ENCODE results near the gene MAP3K5. TPM values are rescaled to one million over a fixed set of nuclear protein-coding genes. Genes with fewer than 3 reads are reported as not detected.

Gene MAP3K5
- total RNA-seq, 1 donor from 2014 or later = 5.7 TPM

GRCh38 chr6:136795996-136796395 is 3.7 kb upstream of the MAP3K5 start:
- Histone ChIP-seq H3K27me3 (ENCODE audit: control insufficient read depth, insufficient read depth, low read length) (no peaks in the 10 kb centered on the region), H3K4me3 (ENCODE audit: low read depth, low read length) (no peak overlapping the region), H3K36me3 (ENCODE audit: control insufficient read depth, insufficient read depth, low read length) (no peaks in the 10 kb centered on the region)
- TF ChIP-seq CTCF (IDR thresholded peaks at IDR 0.05; ENCODE audit: insufficient read depth, low read length, poor library complexity, severe bottlenecking) = no peak
- DNase-seq (ENCODE audit: low read depth) = no peak

- Histone ChIP-seq H3K36me3 (ENCODE audit: control insufficient read depth, insufficient read depth, low read length) (no peaks in the 10 kb centered on the region), H3K27me3 (ENCODE audit: control insufficient read depth, insufficient read depth, low read length) (no peaks in the 10 kb centered on the region), H3K4me3 (ENCODE audit: low read depth, low read length) (no peak overlapping the region)
- no peak for TF ChIP-seq CTCF (IDR thresholded peaks at IDR 0.05; ENCODE audit: insufficient read depth, low read length, poor library complexity, severe bottlenecking)
- DNase-seq (ENCODE audit: low read depth) = no peak
Observed at GRCh38 chr6:136795386-136795785, 3.1 kb upstream of the MAP3K5 start.

GRCh38 chr6:136793363-136793762 is 1.1 kb upstream of the MAP3K5 start:
- TF ChIP-seq CTCF (IDR thresholded peaks at IDR 0.05; ENCODE audit: insufficient read depth, low read length, poor library complexity, severe bottlenecking) = no peak
- DNase-seq (ENCODE audit: low read depth) = no peak
- Histone ChIP-seq H3K27me3 (ENCODE audit: control insufficient read depth, insufficient read depth, low read length) (no peaks in the 10 kb centered on the region), H3K4me3 (ENCODE audit: low read depth, low read length) (peak overlapping the region; percentile 75), H3K36me3 (ENCODE audit: control insufficient read depth, insufficient read depth, low read length) (no peaks in the 10 kb centered on the region)

- no peak for TF ChIP-seq CTCF (IDR thresholded peaks at IDR 0.05; ENCODE audit: insufficient read depth, low read length, poor library complexity, severe bottlenecking)
- peak overlapping the region; percentile 75 for H3K4me3 ChIP-seq (ENCODE audit: low read depth, low read length)
- no peak for DNase-seq (ENCODE audit: low read depth)
- no peaks in the 10 kb centered on the region for H3K36me3 ChIP-seq (ENCODE audit: control insufficient read depth, insufficient read depth, low read length)
- no peaks in the 10 kb centered on the region for H3K27me3 ChIP-seq (ENCODE audit: control insufficient read depth, insufficient read depth, low read length)
Observed at GRCh38 chr6:136792095-136792409, 225 bp downstream of the MAP3K5 start.

- peak overlapping the region; percentile 75 for H3K4me3 ChIP-seq (ENCODE audit: low read depth, low read length)
- no peaks in the 10 kb centered on the region for H3K27me3 ChIP-seq (ENCODE audit: control insufficient read depth, insufficient read depth, low read length)
- no peaks in the 10 kb centered on the region for H3K36me3 ChIP-seq (ENCODE audit: control insufficient read depth, insufficient read depth, low read length)
- no peak for TF ChIP-seq CTCF (IDR thresholded peaks at IDR 0.05; ENCODE audit: insufficient read depth, low read length, poor library complexity, severe bottlenecking)
- DNase-seq (ENCODE audit: low read depth) = no peak
Observed at GRCh38 chr6:136791296-136792094, 782 bp downstream of the MAP3K5 start.

Measured in kidney epithelial cell (primary cell).